CD14-positive monocyte (primary cell): Measurements from ENCODE around the gene DSCAML1. TPM values are rescaled to one million over a fixed set of nuclear protein-coding genes. Genes with fewer than 3 reads are reported as not detected.
"Not testable (repeated sequence)": the region's sequence is repeated elsewhere in the genome, so short reads cannot be mapped to it uniquely, and the experiment has no call there.

Experiments
- DNase-seq, 3 donors: peaks; one replicate each; pipeline ENCODE4 v3.0.0-alpha.2; 2011 to 2022
- H2AFZ ChIP-seq: 2 replicates; pipeline ENCODE4 v1.6.0; 2012; ENCODE audit warnings: mild to moderate bottlenecking, low read depth, low read length, inconsistent platforms; ENCODE audit not compliant: insufficient read depth, poor library complexity, severe bottlenecking
- H3K27ac ChIP-seq, 2 donors: 1 replicate in 1 of 2; 2 replicates in 1 of 2; pipeline ENCODE4 v1.5.1; 2012 to 2013; ENCODE audit warnings: low read length in 2 of 2, control low read depth in 1 of 2, inconsistent platforms in 1 of 2, low read depth in 1 of 2, mild to moderate bottlenecking in 1 of 2
- H3K27me3 ChIP-seq, 2 donors: one replicate each; pipeline versions ENCODE4 v1.6.0 to v1.6.1; 2011 to 2013; ENCODE audit warnings: low read length in 2 of 2; ENCODE audit not compliant: control insufficient read depth in 2 of 2, insufficient read depth in 2 of 2
- H3K36me3 ChIP-seq, 2 donors: replicated peaks in 1 of 2; 1 replicate in 1 of 2; 2 replicates in 1 of 2; pipeline versions ENCODE4 v1.5.1 to v1.6.1; 2012 to 2013; ENCODE audit warnings: low read length in 2 of 2, control low read depth in 1 of 2, inconsistent platforms in 1 of 2, mild to moderate bottlenecking in 1 of 2; ENCODE audit not compliant: insufficient read depth in 2 of 2, control insufficient read depth in 1 of 2
- H3K4me1 ChIP-seq, 2 donors: 1 replicate in 1 of 2; 2 replicates in 1 of 2; pipeline versions ENCODE4 v1.5.1 to v1.6.1; 2012 to 2013; ENCODE audit warnings: low read length in 2 of 2, control low read depth in 1 of 2, inconsistent platforms in 1 of 2, mild to moderate bottlenecking in 1 of 2, moderate library complexity in 1 of 2; ENCODE audit not compliant: insufficient read depth in 2 of 2, control insufficient read depth in 1 of 2
- H3K4me2 ChIP-seq: replicated peaks from 2 replicates; pipeline ENCODE3; 2012; ENCODE audit warnings: low read length, moderate library complexity, mild to moderate bottlenecking; ENCODE audit not compliant: poor library complexity, severe bottlenecking; ENCODE audit errors: extremely low read depth
- H3K4me3 ChIP-seq, 3 experiments: fragments of 200-600 bp in 1 of 3; sonication (generic) in 1 of 3; replicated peaks in 1 of 3; 1 replicate in 2 of 3; 2 replicates in 1 of 3; pipeline ENCODE4 v1.5.1; 2011 to 2013; ENCODE audit warnings: low read length in 3 of 3, mild to moderate bottlenecking in 3 of 3, control low read depth in 2 of 3, low read depth in 2 of 3, inconsistent platforms in 1 of 3, moderate library complexity in 1 of 3
- H3K79me2 ChIP-seq: 2 replicates; pipeline ENCODE4 v1.6.0; 2012; ENCODE audit warnings: mild to moderate bottlenecking, control low read depth, inconsistent platforms, low read length, moderate library complexity; ENCODE audit not compliant: insufficient read depth
- H3K9ac ChIP-seq: 2 replicates; pipeline ENCODE4 v1.6.0; 2017; ENCODE audit warnings: low read length, mild to moderate bottlenecking; ENCODE audit not compliant: insufficient read depth, poor library complexity, severe bottlenecking
- H3K9me3 ChIP-seq, 2 donors: replicated peaks in 1 of 2; 1 replicate in 1 of 2; 2 replicates in 1 of 2; pipeline versions ENCODE4 v1.5.1 to v1.6.1; 2012 to 2013; ENCODE audit warnings: low read length in 2 of 2, control low read depth in 1 of 2; ENCODE audit not compliant: control insufficient read depth in 1 of 2, insufficient read depth in 1 of 2
- H4K20me1 ChIP-seq: 2 replicates; pipeline ENCODE4 v1.6.0; 2012; ENCODE audit warnings: mild to moderate bottlenecking, low read length, control low read depth, moderate library complexity; ENCODE audit not compliant: insufficient read depth
- H3K27ac Mint-ChIP-seq, 7 donors: one replicate each; pipeline ENCODE4 v1.8.0; 2020; ENCODE audit warnings: mild to moderate bottlenecking in 7 of 7, mixed read lengths in 7 of 7, moderate library complexity in 6 of 7, inconsistent platforms in 2 of 7
- H3K27me3 Mint-ChIP-seq, 3 donors: one replicate each; pipeline ENCODE4 v1.8.0; 2021 to 2022; ENCODE audit warnings: low read depth in 3 of 3, mild to moderate bottlenecking in 3 of 3, mixed read lengths in 3 of 3, moderate library complexity in 3 of 3, inconsistent platforms in 1 of 3
- H3K36me3 Mint-ChIP-seq, 2 donors: one replicate each; pipeline ENCODE4 v1.8.0; 2020; ENCODE audit warnings: mixed read lengths in 2 of 2, inconsistent platforms in 1 of 2, mild to moderate bottlenecking in 1 of 2
- H3K4me1 Mint-ChIP-seq: one replicate; pipeline ENCODE4 v1.8.0; 2020; ENCODE audit warnings: mild to moderate bottlenecking, mixed read lengths
- H3K4me3 Mint-ChIP-seq, 2 donors: one replicate each; pipeline ENCODE4 v1.8.0; 2020; ENCODE audit warnings: mild to moderate bottlenecking in 2 of 2, mixed read lengths in 2 of 2, moderate library complexity in 1 of 2
- H3K9me3 Mint-ChIP-seq, 7 donors: one replicate each; pipeline ENCODE4 v1.8.0; 2020 to 2022; ENCODE audit warnings: mixed read lengths in 7 of 7, mild to moderate bottlenecking in 6 of 7, moderate library complexity in 6 of 7, inconsistent platforms in 2 of 7
- WGBS: methylation state at CpG from one replicate; pipeline ENCODE4 v1.1.5; 2013; ENCODE audit warnings: missing lambda C conversion rate; ENCODE audit not compliant: insufficient coverage; 5-methylcytosine and 5-hydroxymethylcytosine counted together
- intact Hi-C, 2 donors: fragments of 100-400 bp; cut with micrococcal nuclease; formaldehyde crosslinking; loops; one replicate each; pipeline versions ENCODE4 v1.15.0 to v1.15.1; 2023
- polyA plus RNA-seq, 3 donors: library from polyadenylated mRNA; depleted of rRNA in 1 of 3; unstranded in 2 of 3; stranded (reverse) in 1 of 3; fragments of 300-500 nt in 2 of 3; fragments of >200 nt in 1 of 3; fragmentation: Illumina TruSeq in 2 of 3; gene quantifications; 1 replicate in 2 of 3; 2 replicates in 1 of 3; pipeline ENCODE4 v1.2.3, GENCODE V29; 2012 to 2021
- TF ChIP-seq, protein P1 (sequence below): fragments of 200-600 bp; IDR thresholded peaks from one replicate; pipeline ENCODE4 v1.8.0; 2022; ENCODE audit warnings: antibody characterized with exemption, mild to moderate bottlenecking

The DSCAML1 gene
- polyA plus RNA-seq, 3 donors = not detected

DNA sequence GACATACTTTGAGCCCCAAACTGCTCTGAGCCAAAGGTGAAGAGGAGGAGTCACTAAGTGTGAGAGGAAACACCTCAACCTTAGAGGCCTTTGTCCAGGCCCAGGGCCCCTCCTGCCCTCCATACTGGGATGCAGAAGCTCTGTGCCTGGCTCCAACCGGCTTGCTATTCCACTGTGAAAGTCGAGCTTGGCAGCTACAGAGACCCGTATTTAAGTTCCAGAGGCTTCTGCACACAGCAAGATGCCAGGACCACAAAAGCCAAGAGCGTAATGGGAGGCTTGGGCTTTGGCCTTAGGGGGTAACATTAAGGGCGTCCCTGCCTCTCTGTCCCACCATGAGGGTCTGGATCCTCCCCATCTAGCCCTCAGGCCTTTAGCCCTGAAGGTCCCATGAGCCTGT is 31.9 kb downstream of the DSCAML1 start:
- no peaks in the 10 kb centered on the region for H3K4me1 Mint-ChIP-seq
- no peak overlapping the region for H3K27ac Mint-ChIP-seq
- H3K9ac ChIP-seq = no peak overlapping the region
- H3K27me3 Mint-ChIP-seq = peaks cover 5 to 10% (median 10%) of the 10 kb centered on the region in 3 donors
- H3K36me3 Mint-ChIP-seq = no peaks in the 10 kb centered on the region
- H3K27me3 ChIP-seq = no peaks in the 10 kb centered on the region
- H3K27ac ChIP-seq = no peak overlapping the region
- no peak overlapping the region for H3K4me3 ChIP-seq
- WGBS = 88% methylated on average over 3 of the region's 5 CpGs
- no peaks in the 10 kb centered on the region for H3K9me3 ChIP-seq
- peaks cover 0 to 2% (median 0%) of the 10 kb centered on the region in 7 donors for H3K9me3 Mint-ChIP-seq
- no peak overlapping the region for H3K4me2 ChIP-seq
- H3K4me3 Mint-ChIP-seq = no peak overlapping the region
- no peak overlapping the region for H2AFZ ChIP-seq
- intact Hi-C loops = no loop called here
- no peak for DNase-seq
- no peaks in the 10 kb centered on the region for H4K20me1 ChIP-seq
- no peaks in the 10 kb centered on the region for H3K4me1 ChIP-seq
- no peaks in the 10 kb centered on the region for H3K36me3 ChIP-seq
- TF ChIP-seq, protein P1, sequence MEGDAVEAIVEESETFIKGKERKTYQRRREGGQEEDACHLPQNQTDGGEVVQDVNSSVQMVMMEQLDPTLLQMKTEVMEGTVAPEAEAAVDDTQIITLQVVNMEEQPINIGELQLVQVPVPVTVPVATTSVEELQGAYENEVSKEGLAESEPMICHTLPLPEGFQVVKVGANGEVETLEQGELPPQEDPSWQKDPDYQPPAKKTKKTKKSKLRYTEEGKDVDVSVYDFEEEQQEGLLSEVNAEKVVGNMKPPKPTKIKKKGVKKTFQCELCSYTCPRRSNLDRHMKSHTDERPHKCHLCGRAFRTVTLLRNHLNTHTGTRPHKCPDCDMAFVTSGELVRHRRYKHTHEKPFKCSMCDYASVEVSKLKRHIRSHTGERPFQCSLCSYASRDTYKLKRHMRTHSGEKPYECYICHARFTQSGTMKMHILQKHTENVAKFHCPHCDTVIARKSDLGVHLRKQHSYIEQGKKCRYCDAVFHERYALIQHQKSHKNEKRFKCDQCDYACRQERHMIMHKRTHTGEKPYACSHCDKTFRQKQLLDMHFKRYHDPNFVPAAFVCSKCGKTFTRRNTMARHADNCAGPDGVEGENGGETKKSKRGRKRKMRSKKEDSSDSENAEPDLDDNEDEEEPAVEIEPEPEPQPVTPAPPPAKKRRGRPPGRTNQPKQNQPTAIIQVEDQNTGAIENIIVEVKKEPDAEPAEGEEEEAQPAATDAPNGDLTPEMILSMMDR = no peak
- no peaks in the 10 kb centered on the region for H3K79me2 ChIP-seq

DNA sequence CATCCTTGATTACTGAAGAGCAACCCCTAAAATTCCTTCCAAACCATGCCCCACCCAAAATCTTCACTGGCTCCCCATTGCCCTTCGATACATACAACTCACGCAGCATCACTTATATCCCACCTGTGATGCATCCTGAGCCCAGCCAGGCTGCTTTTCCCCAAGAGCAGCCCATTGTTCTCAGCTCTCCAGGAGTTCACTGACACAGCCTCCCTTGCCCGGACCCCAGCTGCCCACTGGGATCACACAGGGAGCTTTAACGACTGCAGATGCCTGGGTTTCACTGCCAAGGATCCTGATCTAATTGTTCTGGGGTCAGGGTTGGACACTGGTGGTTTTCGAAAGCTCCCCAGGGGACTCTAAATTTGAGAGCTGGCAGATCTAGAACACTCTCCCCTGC is 33.6 kb downstream of the DSCAML1 start:
- H3K4me1 Mint-ChIP-seq, H3K79me2 ChIP-seq, DNase-seq, H4K20me1 ChIP-seq, H3K9me3 ChIP-seq, H3K27ac ChIP-seq, H2AFZ ChIP-seq, H3K9ac ChIP-seq, H3K27ac Mint-ChIP-seq, H3K36me3 ChIP-seq, H3K36me3 Mint-ChIP-seq, H3K4me3 Mint-ChIP-seq, H3K27me3 ChIP-seq, H3K4me2 ChIP-seq, H3K9me3 Mint-ChIP-seq, H3K4me1 ChIP-seq, intact Hi-C loops, H3K4me3 ChIP-seq: not testable (repeated sequence)
- WGBS = 94% methylated on average over 3 of the region's 5 CpGs
- peaks cover 5 to 10% (median 7%) of the 10 kb centered on the region in 3 donors for H3K27me3 Mint-ChIP-seq
